Measurements from ENCODE around the gene TM9SF2.
A peak's percentile ranks its signal among the peaks of the same experiment; 100 is the strongest.

Gene TM9SF2

GRCh38 chr13:99587893-99588606, 86.8 kb downstream of the TM9SF2 start:
- Histone ChIP-seq H2BK5ac (ENCODE audit: low read length) (no peak overlapping the region), H2BK15ac (ENCODE audit: low read length) (no peak overlapping the region), H3K14ac (ENCODE audit: low read length) (no peak overlapping the region), H3K23ac (ENCODE audit: low read depth, low read length, poor library complexity) (no peak overlapping the region), H3K79me1 (ENCODE audit: low read depth, low read length) (no peaks in the 10 kb centered on the region), H3K9ac (ENCODE audit: low read depth, low read length, poor library complexity) (no peak overlapping the region), H2BK120ac (ENCODE audit: low read depth, low read length) (no peak overlapping the region), H3K9me3 (replicated peaks in 1 of 2; ENCODE audit: control insufficient read depth in 2 of 2, insufficient read depth in 1 of 2, low read depth in 1 of 2, low read length in 2 of 2) (peaks cover 0 to 2% of the 10 kb centered on the region in 2 donors), H3K4me3 (ENCODE audit: low read length in 2 of 2) (no peak overlapping the region), H3K27me3 (ENCODE audit: control insufficient read depth in 3 of 3, insufficient read depth in 3 of 3, low read depth in 1 of 3, low read length in 3 of 3) (no peaks in the 10 kb centered on the region), H3K18ac (ENCODE audit: low read length) (no peak overlapping the region), H3K36me3 (replicated peaks in 1 of 2; ENCODE audit: control insufficient read depth in 2 of 2, insufficient read depth in 2 of 2, low read length in 2 of 2) (no peaks in the 10 kb centered on the region), H3K4ac (ENCODE audit: low read length) (no peak overlapping the region), H2AFZ (ENCODE audit: low read length) (no peak overlapping the region), H4K8ac (ENCODE audit: low read depth, low read length) (no peak overlapping the region), H2AK5ac (ENCODE audit: low read depth, low read length) (no peak overlapping the region), H4K91ac (ENCODE audit: low read depth, low read length, poor library complexity) (no peak overlapping the region), H3K4me2 (ENCODE audit: insufficient read depth, low read length, poor library complexity, severe bottlenecking) (no peak overlapping the region), H2BK12ac (ENCODE audit: low read length) (no peak overlapping the region), H3K4me1 (ENCODE audit: control insufficient read depth in 2 of 2, insufficient read depth in 1 of 2, low read depth in 1 of 2, low read length in 2 of 2) (peaks cover 2 to 5% of the 10 kb centered on the region in 2 donors), H3K27ac (replicated peaks; ENCODE audit: low read length) (no peak overlapping the region)
- WGBS, 2 donors (ENCODE audit: extremely low coverage in 2 of 2, insufficient read length in 2 of 2, insufficient replicate concordance in 1 of 2), result no CpG with 5 or more reads among the region's 4 CpGs
- no peak for DNase-seq (ENCODE audit: low spot score)

DNA sequence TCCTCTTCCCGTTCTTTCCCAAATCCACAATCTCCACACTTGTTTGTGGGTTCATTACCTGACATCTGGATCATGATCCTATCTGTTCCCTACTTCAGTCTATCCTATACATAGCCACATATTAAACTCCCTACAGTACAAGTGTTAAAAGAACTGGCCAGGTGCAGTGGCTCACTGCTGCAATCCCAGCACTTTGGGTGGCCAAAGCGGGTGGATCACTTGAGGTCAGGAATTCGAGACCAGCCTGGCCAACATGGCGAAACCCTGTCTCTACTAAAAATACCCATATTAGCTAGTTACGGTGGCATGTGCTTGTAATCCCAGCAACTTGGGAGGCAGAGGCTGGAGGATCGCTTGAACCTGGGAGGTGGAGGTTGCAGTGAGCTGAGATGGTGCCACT, 88.3 kb downstream of the TM9SF2 start:
- Histone ChIP-seq H3K14ac (ENCODE audit: low read length) (no peak overlapping the region), H3K4me2 (ENCODE audit: insufficient read depth, low read length, poor library complexity, severe bottlenecking) (no peak overlapping the region), H4K8ac (ENCODE audit: low read depth, low read length) (no peak overlapping the region), H3K27ac (replicated peaks; ENCODE audit: low read length) (no peak overlapping the region), H4K91ac (ENCODE audit: low read depth, low read length, poor library complexity) (no peak overlapping the region), H2BK12ac (ENCODE audit: low read length) (no peak overlapping the region), H3K23ac (ENCODE audit: low read depth, low read length, poor library complexity) (no peak overlapping the region), H3K9ac (ENCODE audit: low read depth, low read length, poor library complexity) (no peak overlapping the region), H2AK5ac (ENCODE audit: low read depth, low read length) (no peak overlapping the region), H3K4ac (ENCODE audit: low read length) (no peak overlapping the region), H2BK15ac (ENCODE audit: low read length) (no peak overlapping the region), H2BK120ac (ENCODE audit: low read depth, low read length) (no peak overlapping the region), H2BK5ac (ENCODE audit: low read length) (no peak overlapping the region), H2AFZ (ENCODE audit: low read length) (no peak overlapping the region), H3K79me1 (ENCODE audit: low read depth, low read length) (no peaks in the 10 kb centered on the region), H3K27me3 (ENCODE audit: control insufficient read depth in 3 of 3, insufficient read depth in 3 of 3, low read depth in 1 of 3, low read length in 3 of 3) (peaks cover 0 to 2% (median 0%) of the 10 kb centered on the region in 3 experiments), H3K4me3 (ENCODE audit: low read length in 2 of 2) (no peak overlapping the region), H3K18ac (ENCODE audit: low read length) (no peak overlapping the region), H3K4me1 (ENCODE audit: control insufficient read depth in 2 of 2, insufficient read depth in 1 of 2, low read depth in 1 of 2, low read length in 2 of 2) (peaks cover 2 to 5% of the 10 kb centered on the region in 2 donors), H3K36me3 (replicated peaks in 1 of 2; ENCODE audit: control insufficient read depth in 2 of 2, insufficient read depth in 2 of 2, low read length in 2 of 2) (no peaks in the 10 kb centered on the region), H3K9me3 (replicated peaks in 1 of 2; ENCODE audit: control insufficient read depth in 2 of 2, insufficient read depth in 1 of 2, low read depth in 1 of 2, low read length in 2 of 2) (peaks cover 0 to under 1% of the 10 kb centered on the region in 2 donors)
- WGBS, 2 donors (ENCODE audit: extremely low coverage in 2 of 2, insufficient read length in 2 of 2, insufficient replicate concordance in 1 of 2), result no CpG with 5 or more reads among the region's 6 CpGs
- DNase-seq (ENCODE audit: low spot score), result no peak

- Histone ChIP-seq H3K27ac (replicated peaks; ENCODE audit: low read length) (no peak overlapping the region), H3K23ac (ENCODE audit: low read depth, low read length, poor library complexity) (no peak overlapping the region), H3K9me3 (replicated peaks in 1 of 2; ENCODE audit: control insufficient read depth in 2 of 2, insufficient read depth in 1 of 2, low read depth in 1 of 2, low read length in 2 of 2) (no peaks in the 10 kb centered on the region), H3K79me1 (ENCODE audit: low read depth, low read length) (no peaks in the 10 kb centered on the region), H3K4ac (ENCODE audit: low read length) (no peak overlapping the region), H3K4me2 (ENCODE audit: insufficient read depth, low read length, poor library complexity, severe bottlenecking) (no peak overlapping the region), H2AK5ac (ENCODE audit: low read depth, low read length) (no peak overlapping the region), H2BK5ac (ENCODE audit: low read length) (no peak overlapping the region), H3K9ac (ENCODE audit: low read depth, low read length, poor library complexity) (no peak overlapping the region), H3K18ac (ENCODE audit: low read length) (no peak overlapping the region), H3K14ac (ENCODE audit: low read length) (no peak overlapping the region), H3K4me3 (ENCODE audit: low read length in 2 of 2) (no peak overlapping the region), H2BK12ac (ENCODE audit: low read length) (no peak overlapping the region), H3K36me3 (replicated peaks in 1 of 2; ENCODE audit: control insufficient read depth in 2 of 2, insufficient read depth in 2 of 2, low read length in 2 of 2) (no peaks in the 10 kb centered on the region), H2BK120ac (ENCODE audit: low read depth, low read length) (no peak overlapping the region), H3K27me3 (ENCODE audit: control insufficient read depth in 3 of 3, insufficient read depth in 3 of 3, low read depth in 1 of 3, low read length in 3 of 3) (peaks cover 0 to 2% (median 0%) of the 10 kb centered on the region in 3 experiments), H3K4me1 (ENCODE audit: control insufficient read depth in 2 of 2, insufficient read depth in 1 of 2, low read depth in 1 of 2, low read length in 2 of 2) (peaks cover 2 to 5% of the 10 kb centered on the region in 2 donors), H4K8ac (ENCODE audit: low read depth, low read length) (no peak overlapping the region), H2BK15ac (ENCODE audit: low read length) (no peak overlapping the region), H2AFZ (ENCODE audit: low read length) (peak overlapping the region; percentile 14), H4K91ac (ENCODE audit: low read depth, low read length, poor library complexity) (no peak overlapping the region)
- DNase-seq (ENCODE audit: low spot score), result no peak
- no CpG with 5 or more reads among the region's 3 CpGs for WGBS, 2 donors (ENCODE audit: extremely low coverage in 2 of 2, insufficient read length in 2 of 2, insufficient replicate concordance in 1 of 2)
These were observed 89.3 kb downstream of the TM9SF2 start for GRCh38 chr13:99590519-99591011.

DNA sequence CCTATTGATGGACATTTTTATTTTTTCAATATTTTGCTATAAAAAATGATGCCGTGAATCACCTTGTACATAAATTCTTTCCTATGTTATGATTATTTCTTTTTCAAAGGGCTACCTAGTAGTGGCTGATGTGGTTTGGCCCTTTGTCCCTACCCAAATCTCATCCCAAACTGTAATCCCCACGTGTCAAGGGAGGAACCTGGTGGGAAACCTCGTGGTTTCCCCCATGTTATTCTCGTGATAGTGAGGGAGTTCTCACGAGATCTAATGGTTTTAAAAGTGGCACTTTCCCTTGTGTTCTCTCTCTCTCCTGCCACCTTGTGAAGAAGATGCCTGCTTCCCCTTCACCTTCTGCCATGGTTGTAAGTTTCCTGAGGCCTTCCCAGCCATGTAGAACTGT, 94.9 kb downstream of the TM9SF2 start:
- Histone ChIP-seq H3K4me3 (ENCODE audit: low read length in 2 of 2) (no peak overlapping the region), H4K8ac (ENCODE audit: low read depth, low read length) (no peak overlapping the region), H2BK15ac (ENCODE audit: low read length) (no peak overlapping the region), H3K4ac (ENCODE audit: low read length) (no peak overlapping the region), H2BK120ac (ENCODE audit: low read depth, low read length) (no peak overlapping the region), H3K23ac (ENCODE audit: low read depth, low read length, poor library complexity) (no peak overlapping the region), H3K27ac (replicated peaks; ENCODE audit: low read length) (no peak overlapping the region), H3K18ac (ENCODE audit: low read length) (no peak overlapping the region), H3K36me3 (replicated peaks in 1 of 2; ENCODE audit: control insufficient read depth in 2 of 2, insufficient read depth in 2 of 2, low read length in 2 of 2) (no peaks in the 10 kb centered on the region), H3K27me3 (ENCODE audit: control insufficient read depth in 3 of 3, insufficient read depth in 3 of 3, low read depth in 1 of 3, low read length in 3 of 3) (peaks cover 0 to 2% (median 0%) of the 10 kb centered on the region in 3 experiments), H3K9ac (ENCODE audit: low read depth, low read length, poor library complexity) (no peak overlapping the region), H3K4me1 (ENCODE audit: control insufficient read depth in 2 of 2, insufficient read depth in 1 of 2, low read depth in 1 of 2, low read length in 2 of 2) (peaks cover 3% of the 10 kb centered on the region in 2 donors), H2AK5ac (ENCODE audit: low read depth, low read length) (no peak overlapping the region), H3K4me2 (ENCODE audit: insufficient read depth, low read length, poor library complexity, severe bottlenecking) (no peak overlapping the region), H3K9me3 (replicated peaks in 1 of 2; ENCODE audit: control insufficient read depth in 2 of 2, insufficient read depth in 1 of 2, low read depth in 1 of 2, low read length in 2 of 2) (no peaks in the 10 kb centered on the region), H3K14ac (ENCODE audit: low read length) (no peak overlapping the region), H2BK5ac (ENCODE audit: low read length) (no peak overlapping the region), H3K79me1 (ENCODE audit: low read depth, low read length) (no peaks in the 10 kb centered on the region), H4K91ac (ENCODE audit: low read depth, low read length, poor library complexity) (no peak overlapping the region), H2AFZ (ENCODE audit: low read length) (no peak overlapping the region), H2BK12ac (ENCODE audit: low read length) (no peak overlapping the region)
- DNase-seq (ENCODE audit: low spot score), result no peak
- WGBS, 2 donors (ENCODE audit: extremely low coverage in 2 of 2, insufficient read length in 2 of 2, insufficient replicate concordance in 1 of 2), result no CpG with 5 or more reads among the region's 5 CpGs
